ENCODE results near the gene YWHAG. TPM values are rescaled to one million over a fixed set of nuclear protein-coding genes. Genes with fewer than 3 reads are reported as not detected.

The YWHAG gene
- total RNA-seq, 1 experiment from 2014 or later: 192 TPM

GRCh38 chr7:76357475-76358010, 1.2 kb downstream of the YWHAG start:
- Mint-ChIP-seq H3K4me1 (peaks cover 44% of the 10 kb centered on the region), H3K36me3 (peaks cover 47% of the 10 kb centered on the region), H3K27ac (peak overlapping the region; percentile 86), H3K4me3 (peak overlapping the region; percentile 96), H3K9me3 (no peaks in the 10 kb centered on the region), H3K27me3 (ENCODE audit: low read depth) (no peaks in the 10 kb centered on the region)
- TF ChIP-seq E2F4 (CRISPR knock-in tag; IDR thresholded peaks at IDR 0.05; ENCODE audit: borderline replicate concordance, low read depth): no peak
- no peak for TF ChIP-seq JUN (CRISPR knock-in tag; IDR thresholded peaks at IDR 0.05)
- TF ChIP-seq ZNF232 (CRISPR knock-in tag; IDR thresholded peaks at IDR 0.05): no peak
- TF ChIP-seq ETV6 (CRISPR knock-in tag; IDR thresholded peaks at IDR 0.05): no peak
- no peak for TF ChIP-seq AR (CRISPR knock-in tag; IDR thresholded peaks at IDR 0.05)
- ChIA-PET CTCF (interaction anchor here (1.6 kb wide), 1 partner anchor 26 kb away, joined by 4 read pairs; no protein-coding TSS in a partner anchor), POLR2A (interaction anchor here (0.6 to 2.3 kb wide), 2 partner anchors 39 to 75 kb away, joined by 3 to 17 read pairs; no protein-coding TSS in a partner anchor)
- no peak for ATAC-seq
- no peak for DNase-seq (ENCODE audit: low spot score)

- Mint-ChIP-seq H3K9me3 (peaks cover 5% of the 10 kb centered on the region), H3K27me3 (ENCODE audit: low read depth) (no peaks in the 10 kb centered on the region), H3K4me1 (peaks cover 52% of the 10 kb centered on the region), H3K4me3 (peak overlapping the region; percentile 96), H3K27ac (no peak overlapping the region; the same call in 1 of the 2 replicates), H3K36me3 (peaks cover 54% of the 10 kb centered on the region)
- TF ChIP-seq GTF2I (CRISPR knock-in tag; conservative IDR thresholded peaks at IDR 0.05) (no peak), RORB (CRISPR knock-in tag; IDR thresholded peaks at IDR 0.05) (no peak), MLX (CRISPR knock-in tag; IDR thresholded peaks at IDR 0.05) (no peak), GRHL2 (CRISPR knock-in tag; IDR thresholded peaks at IDR 0.05; ENCODE audit: insufficient replicate concordance, severe bottlenecking) (no peak)
- ATAC-seq (no peak), DNase-seq (ENCODE audit: low spot score) (no peak)
- ChIA-PET POLR2A (no interaction called here), CTCF (no interaction called here)
These were observed 2.0 kb downstream of the YWHAG start for GRCh38 chr7:76356823-76357222.

- Mint-ChIP-seq H3K27ac (peak overlapping the region; percentile 11; the same call in 1 of the 2 replicates), H3K36me3 (peaks cover 61% of the 10 kb centered on the region)
These were observed 2.7 kb downstream of the YWHAG start for GRCh38 chr7:76356115-76356514.

More at GRCh38 chr7:76356115-76356514, 2.7 kb downstream of the YWHAG start:
- Mint-ChIP-seq H3K27me3 (ENCODE audit: low read depth) (no peaks in the 10 kb centered on the region), H3K4me3 (peak overlapping the region; percentile 96), H3K9me3 (peaks cover 12% of the 10 kb centered on the region), H3K4me1 (peaks cover 59% of the 10 kb centered on the region)
- ChIA-PET POLR2A (no interaction called here), CTCF (no interaction called here)
- DNase-seq (ENCODE audit: low spot score) (no peak), ATAC-seq (no peak)
- TF ChIP-seq TCF7 (CRISPR knock-in tag; IDR thresholded peaks at IDR 0.05; ENCODE audit: low read depth) (no peak), ARID4B (CRISPR knock-in tag; IDR thresholded peaks at IDR 0.05; ENCODE audit: borderline replicate concordance) (no peak), CREB1 (CRISPR knock-in tag; IDR thresholded peaks at IDR 0.05) (no peak), ZNF121 (CRISPR knock-in tag; IDR thresholded peaks at IDR 0.05) (no peak), PRDM15 (CRISPR knock-in tag; IDR thresholded peaks at IDR 0.05) (no peak), ZNF219 (CRISPR knock-in tag; IDR thresholded peaks at IDR 0.05; ENCODE audit: borderline replicate concordance) (no peak), ESRRA (CRISPR knock-in tag; IDR thresholded peaks at IDR 0.05; ENCODE audit: borderline replicate concordance) (no peak), CDX4 (CRISPR knock-in tag; IDR thresholded peaks at IDR 0.05; ENCODE audit: borderline replicate concordance) (no peak), ZBTB21 (CRISPR knock-in tag; IDR thresholded peaks at IDR 0.05; ENCODE audit: borderline replicate concordance) (no peak), SP1 (CRISPR knock-in tag; conservative IDR thresholded peaks at IDR 0.05) (no peak)
